ENCODE results near the gene KRT85.

DNA sequence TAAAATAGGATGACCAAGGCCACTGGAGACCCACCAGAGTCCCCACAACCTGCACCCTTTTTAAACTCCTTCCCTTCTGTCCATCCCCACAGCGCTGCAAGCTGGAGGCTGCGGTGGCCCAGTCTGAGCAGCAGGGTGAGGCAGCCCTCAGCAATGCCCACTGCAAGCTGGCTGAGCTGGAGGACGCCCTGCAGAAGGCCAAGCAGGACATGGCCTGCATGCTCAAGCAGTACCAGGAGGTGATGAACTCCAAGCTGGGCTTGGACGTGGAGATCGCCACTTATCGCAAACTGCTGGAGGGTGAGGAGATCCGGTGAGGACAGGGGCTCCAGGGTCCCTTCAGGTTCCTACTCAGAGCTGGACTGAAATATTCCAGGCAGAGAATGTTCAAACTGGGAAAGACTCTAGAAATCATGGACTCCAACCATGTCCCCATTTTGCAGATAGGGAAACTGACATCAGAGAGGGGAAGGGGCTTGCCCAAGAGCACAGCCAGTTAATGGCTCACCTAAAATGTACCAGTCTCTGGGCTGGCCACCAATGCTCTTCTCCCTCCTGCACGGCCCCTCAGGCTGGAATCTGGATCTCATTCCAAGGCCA, 17.2 kb downstream of the KRT85 start:
- TF ChIP-seq CTCF (IDR thresholded peaks at IDR 0.05; ENCODE audit: low read length) (no peak), EZH2 (IDR thresholded peaks at IDR 0.05; ENCODE audit: borderline replicate concordance, low read length) (no peak)

All from OCI-LY1 (cell line).